Astrocyte of the spinal cord (primary cell): ENCODE results near the gene GLRA3.
A peak's percentile ranks its signal among the peaks of the same experiment; 100 is the strongest.
"Not testable (repeated sequence)": the region's sequence is repeated elsewhere in the genome, so short reads cannot be mapped to it uniquely, and the experiment has no call there.

Experiments used
- DNase-seq: peaks from one replicate; pipeline ENCODE4 v3.0.0; 2011; ENCODE audit warnings: low read depth, low spot score
- H3K4me3 ChIP-seq: 2 replicates; pipeline ENCODE4 v1.5.1; 2011; ENCODE audit warnings: low read depth, mild to moderate bottlenecking, low read length, moderate library complexity
- CTCF ChIP-seq: IDR thresholded peaks from 2 replicates; pipeline ENCODE4 v1.5.1; 2012; ENCODE audit warnings: low read depth, mild to moderate bottlenecking, low read length, inconsistent platforms
- in situ Hi-C: cut with HindIII; loops from 2 replicates; pipeline ENCODE4 v1.10.0; 2017; ENCODE audit warnings: low sequenced_read_pairs

GLRA3 gene

GRCh38 chr4:174828845-174829701 lies at the start of gene GLRA3:
Gene GLRA3, minus strand, starts transcription at chr4:174829247. Its CDS starts 436 bp downstream, at chr4:174828811.
- DNase-seq, result peak; percentile 70

GRCh38 chr4:174874898-174875297 lies 45.9 kb upstream of the GLRA3 start:
- DNase-seq, result no peak
- H3K4me3 ChIP-seq, result no peak overlapping the region
- in situ Hi-C loops, result no loop called here
- no peak for TF ChIP-seq CTCF

More at GRCh38 chr4:174828845-174829701, at the start of gene GLRA3:
- no peak for TF ChIP-seq CTCF
- in situ Hi-C loops, result no loop called here
- peak within 1 kb of the TSS; percentile 38 for H3K4me3 ChIP-seq

GRCh38 chr4:174873931-174874330 lies 44.9 kb upstream of the GLRA3 start:
- H3K4me3 ChIP-seq, result no peak overlapping the region
- DNase-seq, result peak; percentile 20
- TF ChIP-seq CTCF, result peak; percentile 27
- in situ Hi-C loops, result no loop called here

- H3K4me3 ChIP-seq, in situ Hi-C loops: not testable (repeated sequence)
Observed at GRCh38 chr4:174873146-174873545, 44.1 kb upstream of the GLRA3 start.

GRCh38 chr4:174871407-174871806 lies 42.4 kb upstream of the GLRA3 start:
- H3K4me3 ChIP-seq, result no peak overlapping the region
- in situ Hi-C loops, result no loop called here
- TF ChIP-seq CTCF, result no peak
- DNase-seq, result no peak

More at GRCh38 chr4:174873146-174873545, 44.1 kb upstream of the GLRA3 start:
- DNase-seq, result not testable (repeated sequence)

- no peak for TF ChIP-seq CTCF
- no peak for DNase-seq
- no peak overlapping the region for H3K4me3 ChIP-seq
- in situ Hi-C loops, result no loop called here
Observed at GRCh38 chr4:174870311-174870710, 41.3 kb upstream of the GLRA3 start.

GRCh38 chr4:174869339-174869738 lies 40.3 kb upstream of the GLRA3 start:
- no peak for TF ChIP-seq CTCF
- DNase-seq, result no peak
- H3K4me3 ChIP-seq, result no peak overlapping the region
- in situ Hi-C loops, result no loop called here
